GM19467 (cell line): Measurements from ENCODE around the gene SYT3.
A peak's percentile ranks its signal among the peaks of the same experiment; 100 is the strongest.

Experiments used
- ATAC-seq: cut with Tn5 transposase; IDR thresholded peaks from one replicate; pipeline ENCODE4 v1.9.1; 2021; ENCODE audit warnings: mild to moderate bottlenecking, moderate library complexity; ENCODE audit not compliant: unreplicated experiment

SYT3 gene, protein sequence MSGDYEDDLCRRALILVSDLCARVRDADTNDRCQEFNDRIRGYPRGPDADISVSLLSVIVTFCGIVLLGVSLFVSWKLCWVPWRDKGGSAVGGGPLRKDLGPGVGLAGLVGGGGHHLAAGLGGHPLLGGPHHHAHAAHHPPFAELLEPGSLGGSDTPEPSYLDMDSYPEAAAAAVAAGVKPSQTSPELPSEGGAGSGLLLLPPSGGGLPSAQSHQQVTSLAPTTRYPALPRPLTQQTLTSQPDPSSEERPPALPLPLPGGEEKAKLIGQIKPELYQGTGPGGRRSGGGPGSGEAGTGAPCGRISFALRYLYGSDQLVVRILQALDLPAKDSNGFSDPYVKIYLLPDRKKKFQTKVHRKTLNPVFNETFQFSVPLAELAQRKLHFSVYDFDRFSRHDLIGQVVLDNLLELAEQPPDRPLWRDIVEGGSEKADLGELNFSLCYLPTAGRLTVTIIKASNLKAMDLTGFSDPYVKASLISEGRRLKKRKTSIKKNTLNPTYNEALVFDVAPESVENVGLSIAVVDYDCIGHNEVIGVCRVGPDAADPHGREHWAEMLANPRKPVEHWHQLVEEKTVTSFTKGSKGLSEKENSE

DNA sequence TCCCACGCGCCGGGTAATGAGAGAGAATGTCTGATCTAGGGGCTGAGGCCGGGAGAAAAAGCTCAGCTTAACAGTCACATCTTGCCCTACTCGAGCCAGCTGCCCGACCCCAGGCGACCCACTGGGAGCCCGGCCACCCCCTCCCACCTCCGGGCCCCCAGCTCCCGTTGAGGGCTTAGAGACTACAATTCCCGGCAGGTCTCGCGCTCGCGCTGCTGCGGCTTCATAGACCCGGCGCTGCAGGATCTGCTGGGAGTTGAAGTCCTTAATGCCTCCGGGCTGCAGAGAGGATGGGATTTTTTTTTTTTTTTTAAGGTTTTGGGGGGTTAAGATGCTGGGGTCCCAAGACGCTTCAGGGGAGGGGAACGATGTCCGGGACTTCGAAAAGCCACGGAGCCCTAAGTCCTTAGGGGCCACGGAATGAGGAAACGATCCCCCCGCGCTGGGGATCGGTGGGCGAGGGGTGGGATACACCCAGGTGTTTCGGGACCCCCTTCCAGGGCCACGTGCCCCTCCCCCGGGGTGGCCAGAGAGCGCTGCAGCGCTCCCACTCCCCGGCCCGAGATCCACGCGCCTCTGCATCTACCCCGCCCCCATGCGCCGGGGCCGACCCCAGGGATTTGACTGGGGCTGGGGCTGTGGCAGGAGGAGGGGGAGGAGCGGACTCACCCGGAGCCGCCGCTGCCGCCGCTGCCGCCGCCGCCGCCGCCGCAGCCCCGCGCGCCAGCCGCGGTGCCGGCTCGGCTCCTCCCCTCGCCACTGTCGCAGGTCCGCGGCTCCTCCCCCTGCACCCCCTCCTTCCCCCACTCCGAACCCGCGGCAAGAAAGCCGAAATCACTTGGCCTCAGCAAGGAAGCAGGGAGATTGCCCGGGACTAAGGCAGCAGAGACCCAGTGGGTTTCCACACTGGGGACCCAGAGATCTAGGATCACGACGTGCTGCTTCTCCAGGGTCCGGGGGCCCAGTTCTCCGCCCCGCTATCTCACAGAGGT, at the start of gene SYT3:
Gene SYT3 (minus strand): TSS at position 761 of the 992 bp plus-strand sequence. CDS start 2,470 bp downstream, outside the sequence.
- ATAC-seq = no peak

DNA sequence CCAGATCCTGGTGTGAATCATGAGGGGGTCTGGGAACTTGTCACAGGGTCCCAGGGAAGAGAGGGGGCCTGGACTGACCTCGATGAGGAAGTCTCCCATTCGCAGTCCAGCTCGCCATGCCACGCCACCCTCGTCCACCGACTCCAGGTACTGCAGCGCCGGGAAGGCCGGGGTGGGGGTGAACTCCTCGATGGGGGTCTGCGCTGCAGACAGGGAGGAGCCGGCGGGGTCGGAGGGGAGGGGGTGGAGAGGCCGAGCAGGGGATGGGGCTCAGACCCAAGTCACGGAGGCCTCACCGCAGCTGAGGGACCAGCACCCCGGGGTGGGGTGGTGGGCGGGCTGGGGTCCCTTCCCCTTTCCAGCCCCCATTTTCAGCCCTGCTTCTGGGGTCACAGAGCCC, 49.1 kb upstream of the SYT3 start:
- ATAC-seq = no peak

DNA sequence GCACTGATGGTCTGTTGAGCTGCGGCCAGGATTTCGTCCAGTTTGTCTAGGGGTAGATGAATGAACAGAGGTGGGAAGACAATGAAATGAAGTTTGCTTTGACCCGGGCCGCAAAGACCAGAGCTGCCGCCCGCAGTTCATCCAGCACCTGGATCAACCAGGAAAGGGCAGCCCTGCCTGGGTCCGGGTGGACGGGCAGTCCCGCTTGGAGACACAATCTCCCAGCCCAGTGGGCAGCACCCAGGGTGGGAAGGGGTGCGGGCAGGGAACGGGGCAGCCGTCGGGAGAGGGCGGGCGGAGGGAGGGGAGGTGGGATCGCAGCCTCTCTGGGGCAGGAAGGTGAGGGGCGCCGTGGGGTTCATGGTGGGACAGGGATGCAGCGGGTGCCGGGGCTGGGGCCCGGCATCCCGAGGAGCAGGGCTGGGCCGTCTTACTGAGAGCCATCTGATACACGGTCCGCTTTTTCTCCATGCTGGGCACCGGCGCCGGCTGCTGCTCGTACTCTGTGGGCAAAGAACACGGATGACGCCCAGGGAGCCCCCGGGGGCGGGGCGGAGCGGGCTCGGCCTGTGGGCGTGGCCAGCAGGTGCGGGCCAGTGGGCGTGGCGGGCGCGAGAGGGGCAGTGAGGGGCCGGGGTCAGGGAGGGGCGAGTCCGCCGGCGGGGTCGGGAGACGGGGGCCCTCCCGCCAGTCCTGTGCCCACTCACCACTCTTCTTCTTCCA, 46.8 kb upstream of the SYT3 start:
- no peak for ATAC-seq

DNA sequence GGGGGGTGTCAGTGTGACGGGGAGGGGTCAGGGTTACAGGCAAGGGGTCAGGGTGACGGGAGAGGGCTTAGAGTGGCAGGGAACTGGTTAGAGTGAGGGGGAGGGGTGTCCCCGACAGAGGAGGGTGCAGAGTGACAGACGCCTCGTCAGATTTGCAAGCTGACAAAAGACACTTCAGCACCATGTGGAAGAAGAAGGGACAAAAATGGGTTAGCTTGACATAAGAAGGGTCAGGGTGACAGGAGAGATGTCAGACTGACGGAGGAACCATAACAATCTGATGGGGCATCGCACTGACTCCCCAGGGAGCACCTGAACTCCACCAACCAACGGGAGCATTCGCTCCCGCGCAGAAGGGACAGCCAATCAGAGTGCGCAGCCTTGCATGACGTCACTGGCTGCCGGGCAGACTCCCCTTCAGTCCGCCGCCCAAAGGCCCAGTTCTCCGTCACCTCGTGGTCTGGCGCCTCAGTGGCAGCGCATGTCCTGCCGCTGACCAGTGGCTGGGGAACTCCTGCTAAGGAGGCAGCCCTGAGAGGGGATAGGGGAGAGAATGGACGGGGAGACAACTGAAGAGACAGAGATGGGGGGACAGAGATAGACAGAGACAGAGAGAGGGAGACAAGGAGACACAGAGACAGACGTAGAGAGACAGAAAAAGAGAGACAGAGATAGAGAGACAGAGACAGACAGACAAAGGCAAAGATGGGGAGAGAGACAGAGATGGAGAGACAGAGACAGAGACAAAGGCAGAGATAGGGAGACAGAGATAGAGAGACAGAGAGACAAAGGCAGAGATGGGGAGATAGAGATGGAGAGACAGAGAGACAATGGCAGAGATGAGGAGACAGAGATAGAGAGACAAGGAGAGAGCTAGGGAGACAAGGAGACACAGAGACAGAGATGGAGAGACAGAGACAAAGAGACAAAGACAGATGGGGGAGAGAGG, 39.8 kb upstream of the SYT3 start:
- ATAC-seq = peak; percentile 67

DNA sequence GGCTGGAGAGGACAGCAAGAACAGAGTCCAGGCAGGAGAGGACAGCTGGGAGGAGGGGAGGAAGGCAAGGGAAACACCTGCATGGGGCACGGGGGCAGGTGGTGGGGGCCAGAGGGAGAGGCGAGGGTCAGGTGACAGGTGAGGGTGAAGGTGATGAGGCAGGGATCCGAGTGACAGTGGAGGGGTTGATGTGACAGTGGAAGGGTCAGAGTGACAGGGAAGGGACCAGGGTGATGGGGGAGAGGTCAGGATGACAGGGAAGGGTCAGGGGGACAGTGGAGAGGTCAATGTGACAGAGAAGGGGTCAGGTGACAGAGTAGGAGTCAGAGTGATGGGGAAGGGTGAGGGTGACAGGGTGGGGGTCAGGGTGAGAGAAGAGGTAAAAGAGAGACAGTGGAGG, 38.6 kb upstream of the SYT3 start:
- ATAC-seq = no peak

DNA sequence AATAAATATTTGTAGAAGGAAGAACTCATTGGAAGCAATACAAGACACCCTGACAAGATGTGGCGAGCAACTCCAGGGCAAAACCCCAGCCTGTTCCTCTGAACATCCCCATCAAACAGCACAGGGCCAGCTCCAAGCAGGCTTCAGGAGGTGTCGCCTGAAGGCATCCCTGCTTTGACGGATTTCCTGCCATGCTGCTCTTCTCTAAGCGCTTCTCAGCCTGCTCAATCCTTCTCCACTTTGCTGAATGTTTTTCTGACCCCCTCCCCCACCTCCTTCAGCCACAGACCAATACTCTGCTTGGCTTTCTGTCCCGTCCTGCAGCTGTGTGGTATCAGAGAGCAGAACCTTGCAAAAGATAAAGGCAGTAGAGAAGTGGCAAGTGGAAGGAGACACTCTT, 38.0 kb upstream of the SYT3 start:
- no peak for ATAC-seq

DNA sequence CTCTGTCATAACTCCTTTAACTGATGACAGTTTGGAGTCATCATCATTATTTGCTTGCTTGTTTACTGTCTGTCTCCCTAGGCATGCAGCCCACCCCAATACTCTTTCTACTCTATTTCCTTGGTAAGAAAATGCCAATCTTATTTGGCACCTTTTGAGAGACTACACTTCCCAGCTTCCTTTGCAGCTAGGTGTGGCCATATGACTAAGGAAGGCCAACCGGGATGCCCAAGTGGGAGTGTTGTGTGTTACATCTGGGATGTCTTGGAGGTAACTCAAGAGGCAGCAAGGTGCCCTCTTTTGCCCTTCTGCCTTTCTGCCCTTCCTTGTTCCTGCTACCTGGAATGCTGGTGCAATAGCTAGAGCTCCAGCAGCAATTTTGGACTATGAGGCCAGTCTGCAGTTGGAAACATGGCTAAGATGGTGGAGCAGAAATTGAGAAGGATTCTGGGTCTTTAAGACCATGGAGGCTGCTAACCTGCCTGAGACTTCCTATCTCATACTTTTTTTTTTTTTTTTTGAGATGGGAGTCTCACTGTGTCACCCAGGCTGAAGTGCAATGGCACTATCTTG, 37.0 kb upstream of the SYT3 start:
- no peak for ATAC-seq

DNA sequence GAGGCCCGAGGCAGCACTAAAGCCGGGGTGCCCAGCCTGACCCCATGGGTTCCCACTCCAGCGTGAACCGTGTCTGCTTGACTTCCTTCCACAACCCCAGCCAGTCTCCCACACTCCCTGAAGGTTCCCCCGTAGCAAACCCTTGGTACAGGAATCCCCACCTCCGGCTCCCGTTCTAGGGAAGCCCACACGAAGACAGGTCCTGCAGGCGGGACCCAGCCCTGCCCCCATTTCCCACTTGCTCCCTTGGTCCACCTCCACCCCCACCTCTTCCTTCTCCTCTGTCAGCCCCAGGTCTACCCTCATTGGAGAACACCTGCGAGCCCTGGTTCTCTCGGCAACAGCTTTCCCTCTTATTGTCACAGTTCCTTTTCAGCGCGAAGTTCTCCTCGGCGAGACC, 33.4 kb upstream of the SYT3 start:
- ATAC-seq = no peak

DNA sequence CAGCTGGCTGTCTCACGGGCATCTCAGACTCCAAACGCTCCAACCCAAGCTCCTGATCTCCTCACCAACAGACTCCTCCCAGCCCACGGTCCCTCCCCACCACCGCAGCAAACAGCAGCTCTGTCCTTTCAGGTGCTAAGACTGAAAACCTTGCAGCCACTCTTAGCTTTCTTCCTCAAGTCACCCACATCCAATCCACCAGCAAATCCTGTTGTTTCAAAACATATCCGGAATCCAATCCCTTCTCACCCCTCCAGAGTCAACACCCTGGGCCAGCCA, 30.4 kb upstream of the SYT3 start:
- no peak for ATAC-seq

DNA sequence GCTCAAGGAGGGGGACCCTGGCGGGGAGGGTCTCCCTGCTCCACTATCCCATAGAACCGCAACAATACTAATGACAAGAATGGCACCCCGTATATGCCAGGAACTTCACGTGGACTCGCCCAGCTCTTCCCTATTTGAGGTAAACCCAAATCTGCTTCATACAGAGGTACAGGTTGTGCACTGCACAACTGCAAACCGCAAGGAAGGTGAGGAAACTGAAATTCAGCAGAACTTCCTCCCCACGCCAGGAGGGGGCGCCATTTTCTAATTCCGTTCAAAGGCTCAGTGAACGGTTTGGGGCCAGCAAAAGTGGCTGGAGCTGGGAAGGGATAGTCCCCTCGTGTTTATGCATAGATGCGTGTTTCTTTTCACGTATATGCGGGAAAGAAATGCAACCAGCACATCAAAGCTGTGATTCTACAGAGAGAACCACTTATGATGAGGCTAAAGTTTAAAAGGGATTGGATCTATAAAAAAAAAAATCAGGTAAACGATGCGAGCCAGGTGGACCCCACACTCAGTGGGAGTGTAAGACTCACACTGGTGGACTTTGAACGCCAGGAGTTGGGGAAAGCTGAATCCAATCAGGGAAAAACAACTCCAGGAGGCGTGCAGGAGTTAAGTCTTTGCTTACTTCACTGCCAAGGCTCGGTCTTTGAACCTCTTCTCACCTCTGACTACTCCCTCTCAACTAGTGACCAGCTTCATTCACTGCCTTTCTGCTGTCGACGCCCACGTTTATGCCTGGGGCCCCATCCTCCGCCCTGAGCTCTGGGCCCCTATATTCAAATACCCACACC, 29.8 kb upstream of the SYT3 start:
- no peak for ATAC-seq

DNA sequence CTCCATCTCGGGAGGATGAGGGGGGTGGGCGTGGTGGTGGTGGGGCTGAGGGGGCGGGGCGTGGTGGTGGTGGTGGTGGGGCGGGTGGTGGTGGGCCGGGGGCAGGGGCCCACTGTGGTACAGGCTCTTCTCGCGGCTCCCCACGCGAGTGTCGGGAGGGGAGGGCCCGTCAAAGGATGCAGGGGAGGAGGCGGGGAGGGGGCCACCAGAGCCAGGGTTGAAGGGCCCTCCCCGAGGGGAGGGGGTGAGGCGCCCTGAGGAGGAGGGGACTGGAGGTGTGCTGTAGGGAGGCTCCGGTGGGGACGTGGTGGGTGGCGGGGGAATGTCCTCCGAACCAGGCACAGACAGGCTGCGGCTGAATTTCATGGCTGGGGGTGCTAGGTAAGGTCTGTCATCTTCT, 29.2 kb upstream of the SYT3 start:
- no peak for ATAC-seq

DNA sequence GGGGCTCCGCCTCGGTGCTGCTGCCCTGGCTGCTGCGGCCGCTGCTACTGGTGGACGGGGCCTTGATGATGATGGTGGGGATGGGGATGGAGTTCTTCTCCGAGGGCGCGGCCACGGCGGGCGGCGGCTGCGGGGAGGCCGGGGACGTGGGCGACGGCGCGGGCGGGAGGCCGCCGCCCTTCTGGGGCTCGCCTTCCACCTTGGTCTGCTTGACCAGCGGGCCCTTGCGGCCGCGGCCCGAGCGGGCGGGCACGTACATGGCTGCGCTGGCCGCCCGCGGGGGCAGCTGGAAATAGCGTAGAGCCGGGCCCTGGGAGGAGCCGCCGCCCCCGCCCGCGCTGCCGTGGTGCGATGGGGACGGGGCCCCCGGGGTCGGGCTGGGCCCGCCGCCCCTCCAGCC, 28.7 kb upstream of the SYT3 start:
- ATAC-seq = no peak

DNA sequence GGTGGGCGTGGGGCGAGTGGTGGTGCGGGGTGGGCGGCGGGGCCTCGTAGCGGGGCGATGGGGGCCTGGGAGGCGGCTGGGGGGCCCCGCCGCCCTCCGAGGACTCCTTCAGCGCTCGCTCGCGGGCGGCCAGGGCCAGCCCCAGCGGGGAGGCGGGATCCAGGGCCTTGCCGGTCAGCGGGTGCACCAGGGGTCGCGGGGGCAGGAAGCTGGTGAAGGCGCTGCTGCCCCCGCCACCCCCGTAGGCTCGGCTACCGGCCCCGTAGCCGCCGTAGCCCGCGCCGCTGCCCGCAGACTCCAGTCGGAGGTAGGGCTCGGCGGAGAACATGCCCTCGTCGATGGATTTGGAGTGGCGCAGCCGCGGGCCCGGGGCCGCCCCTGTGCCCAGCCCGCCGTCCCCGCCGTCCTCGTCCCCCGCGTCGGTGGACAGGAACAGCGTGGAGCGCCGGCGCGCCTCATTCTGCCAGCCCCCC, 28.1 kb upstream of the SYT3 start:
- ATAC-seq = no peak

DNA sequence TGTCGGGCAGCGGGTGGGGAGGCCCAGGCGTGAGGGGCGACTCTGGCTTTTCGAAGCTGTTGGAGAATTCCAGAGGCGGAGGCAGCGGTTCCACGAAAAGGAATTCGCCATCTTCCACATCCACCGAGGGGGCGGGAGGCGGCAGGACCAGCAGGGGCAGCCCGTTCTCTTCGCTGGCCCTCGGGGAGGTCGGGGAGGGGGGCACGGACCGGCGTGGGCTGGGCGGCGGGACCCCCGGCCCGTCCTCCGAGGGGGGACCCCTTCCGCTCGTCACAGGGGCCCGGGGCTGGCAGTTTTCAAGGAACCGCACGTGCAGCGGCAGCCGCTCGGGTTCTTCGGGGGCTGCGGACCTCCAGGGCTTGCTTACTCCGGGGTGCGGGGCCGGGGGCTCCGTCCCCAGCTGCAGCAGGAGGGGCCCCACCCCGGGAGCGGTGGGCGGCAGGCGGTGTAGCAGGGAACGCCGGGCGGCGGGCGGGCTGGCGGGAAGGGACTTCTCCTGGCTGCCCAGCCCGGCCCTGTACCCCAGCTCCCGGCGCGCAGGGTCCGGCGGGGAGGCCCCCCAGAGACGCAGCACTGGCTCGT, 27.6 kb upstream of the SYT3 start:
- no peak for ATAC-seq

DNA sequence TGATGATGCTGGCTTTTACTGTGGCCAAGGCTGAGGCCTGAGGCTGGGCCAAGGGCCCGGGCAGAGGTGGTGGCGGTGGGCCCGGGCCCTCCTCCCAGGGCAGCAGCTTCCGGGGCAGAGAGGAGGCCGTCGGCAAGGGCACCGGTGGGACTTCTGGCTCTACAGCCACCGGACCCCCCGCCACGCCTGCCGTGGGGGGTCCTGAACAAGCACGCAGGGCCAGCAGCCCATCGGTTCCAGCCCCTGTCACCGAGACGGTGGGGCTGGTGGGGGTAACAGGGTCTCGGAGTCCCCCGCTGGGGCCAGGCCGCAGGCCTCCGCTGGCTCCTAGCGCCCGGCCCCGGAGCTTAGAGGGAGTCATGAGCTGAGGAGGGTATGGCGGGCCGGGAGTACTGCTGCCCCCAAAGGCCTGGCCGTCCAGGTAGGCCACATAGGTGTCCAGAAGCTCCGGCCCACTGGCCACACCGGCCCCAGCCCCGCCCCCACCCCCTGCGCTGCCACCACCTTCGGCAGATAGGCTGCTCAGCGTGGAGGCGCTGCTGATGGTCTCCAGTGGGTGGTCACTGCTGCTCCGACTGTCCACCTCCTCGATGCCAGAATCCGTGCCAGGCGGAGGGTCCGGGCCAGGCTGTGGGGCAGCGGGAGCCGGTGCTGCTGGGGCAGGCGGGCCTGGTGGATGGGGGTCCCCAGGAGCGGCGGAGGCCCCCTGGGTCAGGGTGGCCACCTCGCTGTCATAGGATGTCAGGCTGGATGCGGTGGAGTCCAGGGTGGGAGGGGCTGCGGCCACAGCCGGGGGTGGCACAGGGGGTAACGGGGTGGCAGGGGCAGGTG, 26.9 kb upstream of the SYT3 start:
- no peak for ATAC-seq

DNA sequence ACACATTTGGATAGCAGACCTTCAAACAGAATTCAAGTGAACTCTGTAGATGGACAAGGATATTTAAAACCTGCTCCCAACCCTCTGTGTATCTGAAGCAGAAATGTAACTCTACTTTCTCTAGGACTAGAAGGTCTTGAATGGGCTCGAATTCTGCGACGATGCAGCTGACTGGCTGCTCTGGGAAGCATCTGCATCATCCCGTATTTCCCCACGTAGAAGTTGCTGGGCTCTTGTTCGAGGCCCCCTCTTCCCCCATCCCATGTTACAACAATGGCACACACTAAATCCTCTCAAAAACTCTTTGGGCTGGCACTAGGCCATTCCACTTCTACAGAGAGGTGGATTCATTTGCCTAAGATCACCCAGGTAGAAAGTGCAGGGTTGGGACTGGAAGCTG, 24.5 kb upstream of the SYT3 start:
- ATAC-seq = no peak

DNA sequence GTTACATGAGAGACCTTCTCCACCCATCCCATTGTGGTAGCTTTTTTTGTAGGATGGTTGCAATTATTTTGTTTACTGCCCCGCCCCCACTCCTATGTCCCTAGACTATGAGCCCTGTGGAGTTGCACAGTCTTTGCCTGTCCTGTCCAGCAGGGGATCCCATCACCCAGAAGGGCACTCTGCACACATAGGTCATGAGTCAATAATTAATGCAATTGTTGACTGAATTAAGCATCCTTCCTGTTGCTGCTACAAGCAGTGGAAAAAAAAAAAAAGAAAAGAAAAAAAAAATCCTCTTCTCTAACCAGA, 23.8 kb upstream of the SYT3 start:
- no peak for ATAC-seq
